PC-9 (cell line): ENCODE measurements around the gene LINS1. TPM values are rescaled to one million over a fixed set of nuclear protein-coding genes. Genes with fewer than 3 reads are reported as not detected.

ENCODE experiments used
- BruUV-seq: library from RNA; stranded (reverse); fragments of 400-500 nt; replicated peaks from 2 replicates; lab custom pipeline; 2021; lab: Mats Ljungman, UMichigan
- CTCF ChIA-PET: fragments of 300-600 bp; sonication (Branson Sonifier 250); formaldehyde crosslinking; loops from one replicate; lab custom pipeline; 2022; ENCODE audit warnings: antibody characterized with exemption; lab: Charles Lee
- POLR2A ChIA-PET: fragments of 300-600 bp; sonication (Branson Sonifier 250); formaldehyde crosslinking; loops from one replicate; lab custom pipeline; 2022; ENCODE audit warnings: antibody characterized with exemption; ENCODE audit not compliant: unreplicated experiment; lab: Charles Lee
- DNase-seq, 2 experiments: peaks; one replicate each; pipeline versions ENCODE4 v3.0.0 to v3.0.0-alpha.2; 2015 to 2022; ENCODE audit warnings: mixed read lengths in 1 of 2
- H2AFZ ChIP-seq: fragments of 200-600 bp; sonication (generic); 2 replicates; pipeline ENCODE4 v1.8.1; 2017; ENCODE audit warnings: antibody characterized with exemption
- H3F3A ChIP-seq: fragments of 200-600 bp; sonication (generic); 2 replicates; pipeline ENCODE4 v1.8.1; 2017; ENCODE audit warnings: antibody characterized with exemption, mild to moderate bottlenecking, low read depth; ENCODE audit not compliant: insufficient read depth
- H3K27ac ChIP-seq: fragments of 200-600 bp; sonication (generic); 2 replicates; pipeline ENCODE4 v1.6.1; 2016; ENCODE audit warnings: mixed run types
- H3K27me3 ChIP-seq: fragments of 200-600 bp; sonication (generic); 2 replicates; pipeline ENCODE4 v1.6.1; 2016; ENCODE audit warnings: low read depth, mixed run types; ENCODE audit not compliant: insufficient read depth
- H3K36me3 ChIP-seq: fragments of 200-600 bp; sonication (generic); 2 replicates; pipeline ENCODE4 v1.6.1; 2016; ENCODE audit warnings: low read depth, mixed run types
- H3K4me1 ChIP-seq: fragments of 200-600 bp; sonication (generic); replicated peaks from 2 replicates; pipeline ENCODE4 v1.6.1; 2016; ENCODE audit warnings: mixed run types; ENCODE audit not compliant: insufficient read depth
- H3K4me2 ChIP-seq: fragments of 200-600 bp; sonication (generic); 2 replicates; pipeline ENCODE4 v1.6.1; 2017; ENCODE audit warnings: mixed run types
- H3K4me3 ChIP-seq: fragments of 200-600 bp; sonication (generic); 2 replicates; pipeline ENCODE4 v1.6.1; 2016; ENCODE audit warnings: mixed run types
- H3K79me2 ChIP-seq: fragments of 200-600 bp; sonication (generic); 2 replicates; pipeline ENCODE4 v1.6.1; 2017; ENCODE audit warnings: low read depth, mixed run types
- H3K9me2 ChIP-seq: fragments of 200-600 bp; sonication (generic); 2 replicates; pipeline ENCODE4 v1.8.1; 2017; ENCODE audit warnings: mild to moderate bottlenecking; ENCODE audit not compliant: insufficient read depth
- H3K9me3 ChIP-seq: fragments of 200-600 bp; sonication (generic); 2 replicates; pipeline ENCODE4 v1.8.1; 2016; ENCODE audit warnings: low read depth; ENCODE audit not compliant: insufficient read depth
- H4K20me1 ChIP-seq: fragments of 200-600 bp; sonication (generic); 2 replicates; pipeline ENCODE4 v1.8.1; 2017; ENCODE audit not compliant: insufficient read depth
- EZH2 ChIP-seq: fragments of 200-600 bp; sonication (generic); IDR thresholded peaks from 2 replicates; pipeline ENCODE4 v1.8.0; 2017; ENCODE audit warnings: antibody characterized with exemption, low read depth
- intact Hi-C: fragments of 100-400 bp; cut with micrococcal nuclease; formaldehyde crosslinking; loops from one replicate; pipeline ENCODE4 v1.10.0; 2022; ENCODE audit not compliant: unreplicated experiment
- total RNA-seq: library from RNA; stranded (reverse); gene quantifications from 2 replicates; pipeline ENCODE4 v1.2.3, GENCODE V29; 2021
- TF ChIP-seq, protein P1 (sequence below): fragments of 200-600 bp; sonication (generic); conservative IDR thresholded peaks from 2 replicates; pipeline ENCODE4 v1.6.1; 2017; ENCODE audit warnings: mixed run types, antibody characterized with exemption, mild to moderate bottlenecking, moderate library complexity

LINS1 gene
- total RNA-seq, 1 experiment from 2014 or later: 10.9 TPM

DNA sequence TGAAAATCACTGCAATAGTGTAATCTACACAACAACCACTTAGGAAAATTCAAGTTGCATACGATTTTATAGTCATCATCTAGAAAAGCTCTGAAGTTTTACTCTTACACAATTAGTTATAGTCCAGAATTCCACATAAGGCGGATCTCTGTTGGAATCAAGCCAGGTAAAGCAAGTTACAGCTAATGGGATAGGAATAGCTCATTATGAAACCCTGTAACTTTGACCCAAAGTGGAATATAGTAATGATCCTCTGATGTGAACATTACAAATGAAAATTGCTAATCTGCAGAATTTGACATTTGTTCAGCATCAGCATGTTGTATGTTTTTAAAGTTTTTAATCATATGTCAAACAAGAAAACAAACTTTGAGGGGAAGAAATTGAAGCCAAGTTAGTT is 77.7 kb downstream of the LINS1 start:
- H3K36me3 ChIP-seq: no peaks in the 10 kb centered on the region
- ChIA-PET CTCF (no interaction called here), POLR2A (no interaction called here)
- H3K27me3 ChIP-seq: peaks cover 44% of the 10 kb centered on the region
- H3K9me2 ChIP-seq: no peaks in the 10 kb centered on the region
- DNase-seq: no peak
- H3F3A ChIP-seq: no peaks in the 10 kb centered on the region
- H3K4me1 ChIP-seq: no peaks in the 10 kb centered on the region
- H3K4me2 ChIP-seq: no peak overlapping the region
- no peak for TF ChIP-seq EZH2
- H3K27ac ChIP-seq: no peak overlapping the region
- H2AFZ ChIP-seq: no peak overlapping the region
- H3K9me3 ChIP-seq: no peaks in the 10 kb centered on the region
- intact Hi-C loops: no loop called here
- no peaks in the 10 kb centered on the region for H3K79me2 ChIP-seq
- H4K20me1 ChIP-seq: no peaks in the 10 kb centered on the region
- H3K4me3 ChIP-seq: no peak overlapping the region
- BruUV-seq: no TSS peak

DNA sequence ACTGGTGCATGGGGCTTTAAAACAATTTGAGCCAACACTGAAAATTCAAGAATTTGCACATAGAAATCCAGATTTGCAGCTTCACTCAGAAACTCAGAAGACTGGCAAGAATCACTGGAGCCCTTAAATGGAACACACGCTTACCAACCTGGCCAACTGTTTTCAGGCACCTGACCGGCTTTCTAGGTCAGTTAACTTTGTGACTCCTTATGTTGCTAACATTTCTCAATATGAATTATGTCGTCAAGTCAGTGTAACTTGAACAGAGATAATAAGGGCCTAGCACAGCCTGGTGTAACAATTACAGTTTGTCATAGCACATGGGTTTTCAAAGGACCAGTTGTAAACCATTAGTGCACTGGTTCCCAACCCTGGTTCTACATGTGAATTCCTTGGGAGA is 80.1 kb downstream of the LINS1 start:
- POLR2A ChIA-PET: no interaction called here
- no TSS peak for BruUV-seq
- no peaks in the 10 kb centered on the region for H3K4me1 ChIP-seq

DNA sequence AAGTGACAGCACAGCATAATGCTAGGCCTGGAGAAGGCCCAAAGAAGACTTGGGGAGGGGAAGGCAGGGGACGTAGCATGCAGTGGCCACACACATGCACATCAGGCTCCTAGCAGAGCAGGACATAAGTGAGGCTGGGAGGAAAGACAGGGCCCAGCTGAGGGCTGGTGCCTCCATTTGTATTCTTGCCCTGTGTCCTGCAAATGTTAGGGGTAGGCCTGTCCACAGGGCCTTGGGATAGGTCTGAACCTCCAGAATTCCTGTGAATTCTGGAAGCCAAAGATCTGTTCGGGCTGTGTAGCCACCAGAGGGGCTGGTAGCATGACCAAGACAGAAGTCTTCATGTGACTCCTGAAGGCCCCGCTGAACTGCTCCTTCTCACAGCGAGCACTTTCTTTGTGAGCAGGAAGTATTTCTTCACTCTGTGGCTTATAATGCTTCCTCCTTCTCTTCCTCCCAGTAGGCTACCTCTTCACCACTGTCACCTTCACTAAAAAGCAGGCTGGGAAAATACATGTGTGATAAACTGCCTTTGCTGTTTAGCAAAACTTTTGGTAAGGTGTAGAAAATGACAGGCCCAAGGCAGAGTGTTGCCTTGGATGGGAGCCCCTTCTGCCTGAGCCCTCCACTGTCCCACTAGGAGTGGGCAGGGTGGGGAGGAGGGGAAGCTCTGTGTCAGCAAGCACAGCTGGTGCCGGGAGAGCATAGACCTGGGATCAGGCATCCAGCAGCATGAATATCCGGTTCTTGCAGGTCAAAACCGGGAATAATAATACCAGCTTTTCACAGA is 81.7 kb downstream of the LINS1 start:
- H4K20me1 ChIP-seq: no peaks in the 10 kb centered on the region
- BruUV-seq: no TSS peak
- H3K79me2 ChIP-seq: no peaks in the 10 kb centered on the region

More for the DNA sequence above, 80.1 kb downstream of the LINS1 start:
- no peak overlapping the region for H3K4me2 ChIP-seq
- CTCF ChIA-PET: no interaction called here
- peaks cover 48% of the 10 kb centered on the region for H3K27me3 ChIP-seq
- H3K9me3 ChIP-seq: no peaks in the 10 kb centered on the region
- H3K4me3 ChIP-seq: no peak overlapping the region
- no peak for DNase-seq
- no peaks in the 10 kb centered on the region for H4K20me1 ChIP-seq
- no peaks in the 10 kb centered on the region for H3F3A ChIP-seq
- H3K36me3 ChIP-seq: no peaks in the 10 kb centered on the region
- intact Hi-C loops: no loop called here
- H3K9me2 ChIP-seq: no peaks in the 10 kb centered on the region
- TF ChIP-seq, protein P1, sequence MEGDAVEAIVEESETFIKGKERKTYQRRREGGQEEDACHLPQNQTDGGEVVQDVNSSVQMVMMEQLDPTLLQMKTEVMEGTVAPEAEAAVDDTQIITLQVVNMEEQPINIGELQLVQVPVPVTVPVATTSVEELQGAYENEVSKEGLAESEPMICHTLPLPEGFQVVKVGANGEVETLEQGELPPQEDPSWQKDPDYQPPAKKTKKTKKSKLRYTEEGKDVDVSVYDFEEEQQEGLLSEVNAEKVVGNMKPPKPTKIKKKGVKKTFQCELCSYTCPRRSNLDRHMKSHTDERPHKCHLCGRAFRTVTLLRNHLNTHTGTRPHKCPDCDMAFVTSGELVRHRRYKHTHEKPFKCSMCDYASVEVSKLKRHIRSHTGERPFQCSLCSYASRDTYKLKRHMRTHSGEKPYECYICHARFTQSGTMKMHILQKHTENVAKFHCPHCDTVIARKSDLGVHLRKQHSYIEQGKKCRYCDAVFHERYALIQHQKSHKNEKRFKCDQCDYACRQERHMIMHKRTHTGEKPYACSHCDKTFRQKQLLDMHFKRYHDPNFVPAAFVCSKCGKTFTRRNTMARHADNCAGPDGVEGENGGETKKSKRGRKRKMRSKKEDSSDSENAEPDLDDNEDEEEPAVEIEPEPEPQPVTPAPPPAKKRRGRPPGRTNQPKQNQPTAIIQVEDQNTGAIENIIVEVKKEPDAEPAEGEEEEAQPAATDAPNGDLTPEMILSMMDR: no peak
- no peak for TF ChIP-seq EZH2
- H2AFZ ChIP-seq: no peak overlapping the region
- H3K79me2 ChIP-seq: no peaks in the 10 kb centered on the region
- H3K27ac ChIP-seq: no peak overlapping the region

More for the DNA sequence above, 81.7 kb downstream of the LINS1 start:
- Histone ChIP-seq H3K4me1 (no peaks in the 10 kb centered on the region), H3K4me3 (no peak overlapping the region), H3K27me3 (peaks cover 52% of the 10 kb centered on the region), H3K9me3 (no peaks in the 10 kb centered on the region), H3K9me2 (no peaks in the 10 kb centered on the region), H3K4me2 (no peak overlapping the region), H3K36me3 (no peaks in the 10 kb centered on the region), H3K27ac (no peak overlapping the region), H2AFZ (no peak overlapping the region), H3F3A (no peaks in the 10 kb centered on the region)
- DNase-seq: no peak
- intact Hi-C loops: no loop called here
- CTCF ChIA-PET: no interaction called here
- TF ChIP-seq, protein P1: no peak
- TF ChIP-seq EZH2: no peak
- POLR2A ChIA-PET: no interaction called here
